DOHH2 (cell line): ENCODE measurements around the gene DISP2.

ENCODE experiments used
- H3F3A ChIP-seq: fragments of 200-600 bp; sonication (generic), shearing (Covaris generic); 2 replicates; pipeline ENCODE4 v1.6.0; 2016; ENCODE audit warnings: antibody characterized with exemption, mild to moderate bottlenecking; ENCODE audit not compliant: control insufficient read depth, insufficient read depth
- H3K27ac ChIP-seq: fragments of 200-600 bp; sonication (generic); 2 replicates; pipeline ENCODE4 v1.5.1; 2014; ENCODE audit warnings: low read depth, mild to moderate bottlenecking, low read length, moderate library complexity
- H3K27me3 ChIP-seq: fragments of 200-600 bp; sonication (generic); 2 replicates; pipeline ENCODE4 v1.6.1; 2014; ENCODE audit warnings: mild to moderate bottlenecking, low read length, mixed read lengths; ENCODE audit not compliant: control insufficient read depth
- H3K36me3 ChIP-seq: fragments of 200-600 bp; sonication (generic); 2 replicates; pipeline ENCODE4 v1.6.1; 2014; ENCODE audit warnings: mild to moderate bottlenecking, low read length, moderate library complexity, mixed read lengths; ENCODE audit not compliant: control insufficient read depth
- H3K4me1 ChIP-seq: fragments of 200-600 bp; sonication (generic); 2 replicates; pipeline ENCODE4 v1.6.1; 2014; ENCODE audit warnings: mild to moderate bottlenecking, low read length, mixed read lengths; ENCODE audit not compliant: control insufficient read depth
- H3K4me2 ChIP-seq: fragments of 200-600 bp; sonication (generic); 2 replicates; pipeline ENCODE4 v1.6.0; 2014; ENCODE audit warnings: mild to moderate bottlenecking, low read length, moderate library complexity
- H3K4me3 ChIP-seq: fragments of 200-600 bp; sonication (generic); 2 replicates; pipeline ENCODE4 v1.5.1; 2014; ENCODE audit warnings: mild to moderate bottlenecking, low read length, mixed read lengths
- H3K79me2 ChIP-seq: fragments of 200-600 bp; sonication (generic); 2 replicates; pipeline ENCODE4 v1.6.1; 2014; ENCODE audit warnings: mild to moderate bottlenecking, low read length, mixed read lengths; ENCODE audit not compliant: control insufficient read depth
- H3K9me2 ChIP-seq: fragments of 200-600 bp; sonication (generic); replicated peaks from 2 replicates; pipeline ENCODE4 v1.6.1; 2014; ENCODE audit warnings: mild to moderate bottlenecking, low read length, mixed read lengths; ENCODE audit not compliant: control insufficient read depth
- H3K9me3 ChIP-seq: fragments of 200-600 bp; sonication (generic); 2 replicates; pipeline ENCODE4 v1.6.1; 2014; ENCODE audit warnings: antibody characterized with exemption, low read length, mixed read lengths; ENCODE audit not compliant: control insufficient read depth, insufficient read depth
- H4K20me1 ChIP-seq: fragments of 200-600 bp; sonication (generic); 2 replicates; pipeline ENCODE4 v1.6.0; 2014; ENCODE audit warnings: low read depth, mild to moderate bottlenecking, antibody characterized with exemption, low read length, moderate library complexity; ENCODE audit not compliant: control insufficient read depth, insufficient read depth
- CTCF ChIP-seq: fragments of 200-600 bp; sonication (generic); IDR thresholded peaks from one replicate; pipeline ENCODE4 v1.5.1; 2014; ENCODE audit warnings: antibody characterized with exemption, mild to moderate bottlenecking, low read depth, low read length; ENCODE audit not compliant: poor library complexity, severe bottlenecking
- EZH2phosphoT487 ChIP-seq: fragments of 200-600 bp; sonication (generic); IDR thresholded peaks from 2 replicates; pipeline ENCODE4 v1.6.1; 2017; ENCODE audit warnings: borderline replicate concordance, mild to moderate bottlenecking, antibody characterized with exemption, low read length, moderate library complexity, mixed read lengths

DISP2 gene

DNA sequence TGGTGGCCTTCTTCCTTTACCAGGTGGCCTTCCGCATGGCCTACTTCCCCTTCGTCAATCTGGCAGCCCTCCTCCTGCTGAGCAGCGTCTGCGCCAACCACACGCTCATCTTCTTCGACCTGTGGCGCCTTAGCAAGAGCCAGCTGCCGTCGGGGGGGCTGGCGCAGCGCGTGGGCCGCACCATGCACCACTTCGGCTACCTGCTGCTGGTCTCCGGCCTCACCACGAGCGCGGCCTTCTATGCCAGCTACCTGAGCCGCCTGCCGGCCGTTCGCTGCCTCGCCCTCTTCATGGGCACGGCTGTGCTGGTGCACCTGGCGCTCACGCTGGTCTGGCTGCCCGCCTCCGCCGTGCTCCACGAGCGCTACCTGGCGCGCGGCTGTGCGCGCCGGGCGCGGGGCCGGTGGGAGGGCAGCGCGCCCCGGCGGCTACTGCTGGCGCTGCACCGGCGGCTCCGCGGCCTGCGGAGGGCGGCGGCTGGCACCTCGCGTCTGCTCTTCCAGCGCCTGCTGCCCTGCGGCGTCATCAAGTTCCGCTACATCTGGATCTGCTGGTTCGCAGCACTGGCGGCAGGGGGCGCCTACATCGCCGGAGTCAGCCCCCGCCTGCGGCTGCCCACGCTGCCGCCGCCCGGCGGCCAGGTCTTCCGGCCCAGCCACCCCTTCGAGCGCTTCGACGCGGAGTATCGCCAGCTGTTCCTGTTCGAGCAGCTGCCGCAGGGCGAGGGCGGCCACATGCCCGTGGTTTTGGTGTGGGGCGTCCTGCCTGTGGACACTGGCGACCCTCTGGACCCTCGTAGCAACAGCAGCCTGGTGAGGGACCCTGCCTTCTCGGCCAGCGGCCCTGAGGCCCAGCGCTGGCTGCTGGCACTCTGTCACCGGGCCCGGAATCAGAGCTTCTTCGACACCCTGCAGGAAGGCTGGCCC lies 9.9 kb downstream of the DISP2 start:
- Histone ChIP-seq H3K9me2 (no peaks in the 10 kb centered on the region), H3K27ac (no peak overlapping the region), H3K36me3 (no peaks in the 10 kb centered on the region), H3K4me2 (peak overlapping the region; percentile 79), H3K4me3 (peak overlapping the region; percentile 74), H3K9me3 (no peaks in the 10 kb centered on the region), H4K20me1 (no peaks in the 10 kb centered on the region), H3F3A (no peaks in the 10 kb centered on the region), H3K27me3 (peaks cover 6% of the 10 kb centered on the region; the same call in 1 of the 2 replicates), H3K79me2 (no peaks in the 10 kb centered on the region), H3K4me1 (peaks cover 16% of the 10 kb centered on the region)
- TF ChIP-seq EZH2phosphoT487 (no peak), CTCF (peak; percentile 76)

DNA sequence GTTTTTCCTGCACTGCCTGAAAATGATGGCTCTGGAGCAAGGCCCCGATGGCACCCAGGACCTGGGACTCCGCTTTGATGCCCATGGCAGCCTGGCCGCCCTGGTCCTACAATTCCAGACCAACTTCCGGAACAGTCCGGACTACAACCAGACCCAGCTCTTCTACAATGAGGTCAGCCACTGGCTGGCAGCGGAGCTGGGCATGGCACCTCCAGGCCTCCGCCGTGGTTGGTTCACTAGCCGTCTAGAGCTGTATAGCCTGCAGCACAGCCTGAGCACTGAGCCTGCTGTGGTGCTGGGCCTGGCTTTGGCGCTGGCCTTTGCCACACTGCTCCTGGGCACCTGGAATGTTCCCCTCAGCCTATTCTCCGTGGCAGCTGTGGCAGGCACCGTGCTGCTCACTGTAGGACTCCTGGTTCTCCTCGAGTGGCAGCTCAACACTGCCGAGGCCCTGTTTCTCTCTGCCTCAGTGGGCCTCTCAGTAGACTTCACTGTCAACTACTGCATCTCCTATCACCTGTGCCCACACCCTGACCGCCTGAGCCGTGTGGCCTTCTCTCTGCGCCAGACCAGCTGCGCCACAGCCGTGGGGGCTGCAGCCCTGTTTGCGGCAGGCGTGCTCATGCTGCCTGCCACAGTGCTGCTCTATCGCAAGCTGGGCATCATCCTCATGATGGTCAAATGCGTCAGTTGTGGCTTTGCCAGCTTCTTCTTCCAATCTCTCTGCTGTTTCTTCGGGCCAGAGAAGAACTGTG lies 10.9 kb downstream of the DISP2 start:
- Histone ChIP-seq H3F3A (no peaks in the 10 kb centered on the region), H3K4me2 (peak overlapping the region; percentile 79), H3K4me1 (peaks cover 16% of the 10 kb centered on the region), H3K9me3 (no peaks in the 10 kb centered on the region), H3K4me3 (peak overlapping the region; percentile 58; the same call in 1 of the 2 replicates), H4K20me1 (no peaks in the 10 kb centered on the region), H3K27me3 (peaks cover 6% of the 10 kb centered on the region; the same call in 1 of the 2 replicates), H3K36me3 (no peaks in the 10 kb centered on the region), H3K9me2 (no peaks in the 10 kb centered on the region), H3K27ac (no peak overlapping the region), H3K79me2 (no peaks in the 10 kb centered on the region)
- TF ChIP-seq CTCF (no peak), EZH2phosphoT487 (no peak)

GRCh38 chr15:40369474-40369869 lies 11.5 kb downstream of the DISP2 start:
- peaks cover 6% of the 10 kb centered on the region; the same call in 1 of the 2 replicates for H3K27me3 ChIP-seq
- peaks cover 16% of the 10 kb centered on the region for H3K4me1 ChIP-seq
- H3K4me2 ChIP-seq: no peak overlapping the region
- no peaks in the 10 kb centered on the region for H3K36me3 ChIP-seq
- no peaks in the 10 kb centered on the region for H3F3A ChIP-seq
- H3K79me2 ChIP-seq: no peaks in the 10 kb centered on the region
- no peaks in the 10 kb centered on the region for H3K9me3 ChIP-seq
- H3K27ac ChIP-seq: no peak overlapping the region
- H3K4me3 ChIP-seq: no peak overlapping the region
- H4K20me1 ChIP-seq: no peaks in the 10 kb centered on the region
- TF ChIP-seq CTCF (no peak), EZH2phosphoT487 (no peak)
- H3K9me2 ChIP-seq: no peaks in the 10 kb centered on the region
